PC-9 (cell line): ENCODE data around the gene ADAMTS13. TPM values are rescaled to one million over a fixed set of nuclear protein-coding genes. Genes with fewer than 3 reads are reported as not detected.
A peak's percentile ranks its signal among the peaks of the same experiment; 100 is the strongest.

ENCODE experiments used
- BruUV-seq: library from RNA; stranded (reverse); fragments of 400-500 nt; replicated peaks from 2 replicates; lab custom pipeline; 2021; lab: Mats Ljungman, UMichigan
- CTCF ChIA-PET: fragments of 300-600 bp; sonication (Branson Sonifier 250); formaldehyde crosslinking; loops from one replicate; lab custom pipeline; 2022; ENCODE audit warnings: antibody characterized with exemption; lab: Charles Lee
- POLR2A ChIA-PET: fragments of 300-600 bp; sonication (Branson Sonifier 250); formaldehyde crosslinking; loops from one replicate; lab custom pipeline; 2022; ENCODE audit warnings: antibody characterized with exemption; ENCODE audit not compliant: unreplicated experiment; lab: Charles Lee
- DNase-seq, 2 experiments: peaks; one replicate each; pipeline versions ENCODE4 v3.0.0 to v3.0.0-alpha.2; 2015 to 2022; ENCODE audit warnings: mixed read lengths in 1 of 2
- H2AFZ ChIP-seq: fragments of 200-600 bp; sonication (generic); 2 replicates; pipeline ENCODE4 v1.8.1; 2017; ENCODE audit warnings: antibody characterized with exemption
- H3F3A ChIP-seq: fragments of 200-600 bp; sonication (generic); 2 replicates; pipeline ENCODE4 v1.8.1; 2017; ENCODE audit warnings: antibody characterized with exemption, mild to moderate bottlenecking, low read depth; ENCODE audit not compliant: insufficient read depth
- H3K27ac ChIP-seq: fragments of 200-600 bp; sonication (generic); 2 replicates; pipeline ENCODE4 v1.6.1; 2016; ENCODE audit warnings: mixed run types
- H3K27me3 ChIP-seq: fragments of 200-600 bp; sonication (generic); 2 replicates; pipeline ENCODE4 v1.6.1; 2016; ENCODE audit warnings: low read depth, mixed run types; ENCODE audit not compliant: insufficient read depth
- H3K36me3 ChIP-seq: fragments of 200-600 bp; sonication (generic); 2 replicates; pipeline ENCODE4 v1.6.1; 2016; ENCODE audit warnings: low read depth, mixed run types
- H3K4me1 ChIP-seq: fragments of 200-600 bp; sonication (generic); replicated peaks from 2 replicates; pipeline ENCODE4 v1.6.1; 2016; ENCODE audit warnings: mixed run types; ENCODE audit not compliant: insufficient read depth
- H3K4me2 ChIP-seq: fragments of 200-600 bp; sonication (generic); 2 replicates; pipeline ENCODE4 v1.6.1; 2017; ENCODE audit warnings: mixed run types
- H3K4me3 ChIP-seq: fragments of 200-600 bp; sonication (generic); 2 replicates; pipeline ENCODE4 v1.6.1; 2016; ENCODE audit warnings: mixed run types
- H3K79me2 ChIP-seq: fragments of 200-600 bp; sonication (generic); 2 replicates; pipeline ENCODE4 v1.6.1; 2017; ENCODE audit warnings: low read depth, mixed run types
- H3K9me2 ChIP-seq: fragments of 200-600 bp; sonication (generic); 2 replicates; pipeline ENCODE4 v1.8.1; 2017; ENCODE audit warnings: mild to moderate bottlenecking; ENCODE audit not compliant: insufficient read depth
- H3K9me3 ChIP-seq: fragments of 200-600 bp; sonication (generic); 2 replicates; pipeline ENCODE4 v1.8.1; 2016; ENCODE audit warnings: low read depth; ENCODE audit not compliant: insufficient read depth
- H4K20me1 ChIP-seq: fragments of 200-600 bp; sonication (generic); 2 replicates; pipeline ENCODE4 v1.8.1; 2017; ENCODE audit not compliant: insufficient read depth
- EZH2 ChIP-seq: fragments of 200-600 bp; sonication (generic); IDR thresholded peaks from 2 replicates; pipeline ENCODE4 v1.8.0; 2017; ENCODE audit warnings: antibody characterized with exemption, low read depth
- intact Hi-C: fragments of 100-400 bp; cut with micrococcal nuclease; formaldehyde crosslinking; loops from one replicate; pipeline ENCODE4 v1.10.0; 2022; ENCODE audit not compliant: unreplicated experiment
- total RNA-seq: library from RNA; stranded (reverse); gene quantifications from 2 replicates; pipeline ENCODE4 v1.2.3, GENCODE V29; 2021
- TF ChIP-seq, protein P1 (sequence below): fragments of 200-600 bp; sonication (generic); conservative IDR thresholded peaks from 2 replicates; pipeline ENCODE4 v1.6.1; 2017; ENCODE audit warnings: mixed run types, antibody characterized with exemption, mild to moderate bottlenecking, moderate library complexity

ADAMTS13 gene
- total RNA-seq, 1 experiment from 2014 or later = 7.1 TPM

- H3K9me3 ChIP-seq = no peaks in the 10 kb centered on the region
- no TSS peak for BruUV-seq
- 0 out of 2 replicates have a peak overlapping the region, but pooled peaks have one; percentile 83 for H3K4me2 ChIP-seq
- H3K27me3 ChIP-seq = no peaks in the 10 kb centered on the region
- no peaks in the 10 kb centered on the region for H3K9me2 ChIP-seq
- peaks cover 13% of the 10 kb centered on the region for H3K4me1 ChIP-seq
- ChIA-PET POLR2A (no interaction called here), CTCF (no interaction called here)
- TF ChIP-seq, protein P1, sequence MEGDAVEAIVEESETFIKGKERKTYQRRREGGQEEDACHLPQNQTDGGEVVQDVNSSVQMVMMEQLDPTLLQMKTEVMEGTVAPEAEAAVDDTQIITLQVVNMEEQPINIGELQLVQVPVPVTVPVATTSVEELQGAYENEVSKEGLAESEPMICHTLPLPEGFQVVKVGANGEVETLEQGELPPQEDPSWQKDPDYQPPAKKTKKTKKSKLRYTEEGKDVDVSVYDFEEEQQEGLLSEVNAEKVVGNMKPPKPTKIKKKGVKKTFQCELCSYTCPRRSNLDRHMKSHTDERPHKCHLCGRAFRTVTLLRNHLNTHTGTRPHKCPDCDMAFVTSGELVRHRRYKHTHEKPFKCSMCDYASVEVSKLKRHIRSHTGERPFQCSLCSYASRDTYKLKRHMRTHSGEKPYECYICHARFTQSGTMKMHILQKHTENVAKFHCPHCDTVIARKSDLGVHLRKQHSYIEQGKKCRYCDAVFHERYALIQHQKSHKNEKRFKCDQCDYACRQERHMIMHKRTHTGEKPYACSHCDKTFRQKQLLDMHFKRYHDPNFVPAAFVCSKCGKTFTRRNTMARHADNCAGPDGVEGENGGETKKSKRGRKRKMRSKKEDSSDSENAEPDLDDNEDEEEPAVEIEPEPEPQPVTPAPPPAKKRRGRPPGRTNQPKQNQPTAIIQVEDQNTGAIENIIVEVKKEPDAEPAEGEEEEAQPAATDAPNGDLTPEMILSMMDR = no peak
- TF ChIP-seq EZH2 = no peak
- peak in 1 of 2 experiments; percentile 35 for DNase-seq
- no peak overlapping the region for H3K4me3 ChIP-seq
- H3K36me3 ChIP-seq = no peaks in the 10 kb centered on the region
- H2AFZ ChIP-seq = no peak overlapping the region
- H4K20me1 ChIP-seq = no peaks in the 10 kb centered on the region; the same call in 1 of the 2 replicates
- H3K79me2 ChIP-seq = peaks cover 14% of the 10 kb centered on the region; the same call in 1 of the 2 replicates
- no peak overlapping the region for H3K27ac ChIP-seq
- H3F3A ChIP-seq = peaks cover 17% of the 10 kb centered on the region; the same call in 1 of the 2 replicates
- intact Hi-C loops = no loop called here
Measured at GRCh38 chr9:133461975-133462374, 39.8 kb downstream of the ADAMTS13 start.

DNA sequence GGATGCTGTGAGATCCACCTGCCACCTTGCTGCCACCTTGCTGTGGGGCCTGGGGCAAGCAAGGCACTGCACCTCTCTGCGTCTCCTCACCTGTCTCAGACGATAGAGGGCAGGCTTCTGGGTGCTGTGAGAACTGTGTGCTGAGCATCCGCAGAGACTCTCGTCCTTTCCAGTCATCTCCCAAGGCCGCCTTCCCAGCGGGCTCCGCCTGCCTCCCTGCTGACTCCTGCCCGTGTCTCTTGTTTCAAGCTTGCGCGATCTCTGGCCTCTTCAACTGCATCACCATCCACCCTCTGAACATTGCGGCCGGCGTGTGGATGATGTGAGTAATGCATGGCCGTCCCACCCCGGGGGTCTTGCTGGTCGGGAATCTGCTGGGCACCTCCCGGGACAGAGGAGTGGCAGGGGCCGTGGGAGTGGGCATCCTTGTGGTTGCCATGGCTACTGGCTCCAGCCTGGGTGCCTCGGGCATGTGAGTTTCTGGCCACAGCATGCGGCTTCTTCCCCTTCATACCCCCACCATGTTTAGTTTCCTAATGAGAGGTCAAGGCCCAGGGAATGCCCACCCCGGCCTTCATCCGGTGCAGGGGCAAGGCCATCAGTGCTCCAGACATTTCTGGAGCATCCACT lies 41.2 kb downstream of the ADAMTS13 start:
- H2AFZ ChIP-seq = no peak overlapping the region
- no peak overlapping the region for H3K4me3 ChIP-seq
- peaks cover 13% of the 10 kb centered on the region for H3K4me1 ChIP-seq
- DNase-seq = no peak
- no peaks in the 10 kb centered on the region for H3K9me3 ChIP-seq
- ChIA-PET CTCF (no interaction called here), POLR2A (no interaction called here)
- BruUV-seq = no TSS peak
- peaks cover 17% of the 10 kb centered on the region; the same call in 1 of the 2 replicates for H3F3A ChIP-seq
- H3K27me3 ChIP-seq = no peaks in the 10 kb centered on the region
- H3K79me2 ChIP-seq = peaks cover 14% of the 10 kb centered on the region; the same call in 1 of the 2 replicates
- no peaks in the 10 kb centered on the region for H3K36me3 ChIP-seq
- H4K20me1 ChIP-seq = no peaks in the 10 kb centered on the region; the same call in 1 of the 2 replicates
- H3K4me2 ChIP-seq = no peak overlapping the region
- no peak overlapping the region for H3K27ac ChIP-seq
- intact Hi-C loops = no loop called here
- TF ChIP-seq, protein P1 = no peak; the same call in 1 of the 2 replicates
- no peak for TF ChIP-seq EZH2
- no peaks in the 10 kb centered on the region for H3K9me2 ChIP-seq

DNA sequence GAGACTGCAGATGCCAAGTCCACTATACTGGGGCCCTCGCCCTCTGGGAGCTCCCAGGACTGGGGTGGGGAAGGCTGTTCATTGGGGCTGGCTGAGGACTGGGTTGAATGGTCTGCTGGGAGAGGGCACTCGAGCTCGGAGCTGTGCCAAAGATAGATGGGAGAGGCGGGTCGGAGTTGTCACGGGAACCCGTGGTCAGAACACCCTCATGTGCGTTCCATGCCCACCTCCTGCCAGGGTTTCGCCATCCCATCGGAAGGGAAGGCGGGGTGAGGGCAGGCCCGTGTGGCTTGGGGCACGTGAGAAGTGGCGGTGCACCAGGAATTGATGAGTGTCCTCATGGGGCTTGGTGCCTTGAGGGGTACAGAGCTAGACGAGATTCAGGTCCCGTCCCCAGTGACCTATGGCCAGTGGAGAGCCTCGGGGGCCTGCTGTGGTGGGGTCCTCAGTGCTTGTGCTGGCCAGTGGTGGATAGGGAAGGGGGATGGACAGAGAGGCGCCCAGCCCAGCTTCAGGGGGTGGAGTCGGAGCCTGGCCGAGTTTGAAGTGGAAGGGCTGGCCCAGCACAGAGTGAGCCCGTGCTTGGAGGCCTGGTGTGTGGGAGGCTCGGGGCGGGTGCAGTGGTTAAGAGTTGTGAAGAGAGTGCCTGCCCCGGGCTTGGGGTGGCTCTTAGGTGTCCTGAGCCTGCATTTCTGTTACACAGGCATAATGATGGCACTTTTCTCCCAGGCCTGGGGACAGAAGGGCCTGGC lies 41.9 kb downstream of the ADAMTS13 start:
- peaks cover 14% of the 10 kb centered on the region; the same call in 1 of the 2 replicates for H3K79me2 ChIP-seq
- intact Hi-C loops = no loop called here
- H3K36me3 ChIP-seq = no peaks in the 10 kb centered on the region
- ChIA-PET CTCF (no interaction called here), POLR2A (interaction anchor here (0.6 kb wide), 1 partner anchor 1828 kb away, joined by 3 read pairs; no protein-coding TSS in a partner anchor)
- H3K4me2 ChIP-seq = no peak overlapping the region
- no peak overlapping the region for H3K27ac ChIP-seq
- H2AFZ ChIP-seq = no peak overlapping the region
- no peaks in the 10 kb centered on the region for H3K9me3 ChIP-seq
- H4K20me1 ChIP-seq = no peaks in the 10 kb centered on the region; the same call in 1 of the 2 replicates
- TF ChIP-seq, protein P1 = no peak
- no peak for TF ChIP-seq EZH2
- H3K9me2 ChIP-seq = no peaks in the 10 kb centered on the region
- BruUV-seq = no TSS peak
- H3K4me1 ChIP-seq = peaks cover 13% of the 10 kb centered on the region
- DNase-seq = no peak
- no peaks in the 10 kb centered on the region for H3K27me3 ChIP-seq
- H3K4me3 ChIP-seq = no peak overlapping the region
- peaks cover 17% of the 10 kb centered on the region; the same call in 1 of the 2 replicates for H3F3A ChIP-seq
